Mucosa of descending colon (tissue), 3 donors: ENCODE measurements around the gene HOXA9. TPM values are rescaled to one million over a fixed set of nuclear protein-coding genes. Genes with fewer than 3 reads are reported as not detected.

Source experiments
- ATAC-seq: fragments of 200-7000 bp; cut with Tn5 transposase; one replicate; pipeline ENCODE4 v1.9.1; 2020; ENCODE audit warnings: mild to moderate bottlenecking, moderate library complexity
- DNase-seq, 3 donors: peaks; one replicate each; pipeline ENCODE4 v3.0.0-alpha.2; 2020
- H3K36me3 ChIP-seq: fragments of 200-600 bp; one replicate; pipeline ENCODE4 v1.8.0; 2021; ENCODE audit warnings: low read depth, mild to moderate bottlenecking
- H3K4me1 ChIP-seq: fragments of 200-600 bp; one replicate; pipeline ENCODE4 v1.8.0; 2021; ENCODE audit warnings: low read depth, mild to moderate bottlenecking
- H3K4me3 ChIP-seq: fragments of 200-600 bp; one replicate; pipeline ENCODE4 v1.8.0; 2021; ENCODE audit warnings: mild to moderate bottlenecking
- H3K9me3 ChIP-seq: fragments of 200-600 bp; one replicate; pipeline ENCODE4 v1.8.0; 2021; ENCODE audit warnings: mild to moderate bottlenecking
- intact Hi-C, 2 donors: fragments of 100-400 bp; cut with DNase I in 1 of 2; cut with micrococcal nuclease in 1 of 2; formaldehyde crosslinking; loops; one replicate each; pipeline versions ENCODE4 v1.11.0 to v1.11.1; 2022; cut with DNase I, micrococcal nuclease
- microRNA-seq: library from miRNA; unstranded; fragments of <30 nt; microRNA quantifications from one replicate; pipeline ENCODE4, GENCODE V29; 2019
- total RNA-seq, 3 donors: library from RNA; stranded (reverse); fragmentation: NEBNext Ultra II Directional in 2 of 3; extraction: Animal tissue kit (Norgen Biotek cat#: 25700) in 2 of 3; gene quantifications; one replicate each; pipeline versions ENCODE4 v1.2.1 to v1.2.4, GENCODE V29; 2021 to 2023
- TF ChIP-seq, protein P1 (sequence below): fragments of 200-600 bp; IDR thresholded peaks from one replicate; pipeline ENCODE4 v1.8.0; 2022; ENCODE audit warnings: antibody characterized with exemption, mild to moderate bottlenecking
- donor health status: DM: no; HTN: no; CAD: no; lungs with moderate emphysema.
- donor health status: DM: no; HTN: no; CAD: no.
- donor health status: DM: no; HTN: yes; CAD: no.

The HOXA9 gene
- total RNA-seq, 3 donors from 2014 or later = 22.0 to 27.9 (median 25.0) TPM

DNA sequence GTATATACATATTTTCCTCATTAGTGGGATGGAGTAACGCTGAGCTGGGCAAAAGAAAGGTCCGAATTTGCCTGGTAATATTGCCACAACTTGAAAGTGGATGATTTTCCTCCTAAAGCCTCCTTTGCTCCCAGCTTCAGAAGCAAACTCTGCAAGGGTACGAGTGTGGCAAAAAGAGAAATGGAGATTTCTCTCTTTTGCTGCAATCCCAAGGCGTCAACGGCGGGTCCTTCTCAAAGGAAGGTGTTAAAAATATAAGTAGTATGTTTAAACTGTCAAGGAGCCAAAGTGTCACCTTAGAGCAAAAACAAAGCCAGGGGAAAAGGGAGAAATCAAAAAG lies 50.5 kb downstream of the HOXA9 start:
- Histone ChIP-seq H3K9me3 (no peaks in the 10 kb centered on the region), H3K4me3 (no peak overlapping the region), H3K4me1 (peaks cover 52% of the 10 kb centered on the region), H3K36me3 (no peaks in the 10 kb centered on the region)
- no peak for ATAC-seq
- TF ChIP-seq, protein P1, sequence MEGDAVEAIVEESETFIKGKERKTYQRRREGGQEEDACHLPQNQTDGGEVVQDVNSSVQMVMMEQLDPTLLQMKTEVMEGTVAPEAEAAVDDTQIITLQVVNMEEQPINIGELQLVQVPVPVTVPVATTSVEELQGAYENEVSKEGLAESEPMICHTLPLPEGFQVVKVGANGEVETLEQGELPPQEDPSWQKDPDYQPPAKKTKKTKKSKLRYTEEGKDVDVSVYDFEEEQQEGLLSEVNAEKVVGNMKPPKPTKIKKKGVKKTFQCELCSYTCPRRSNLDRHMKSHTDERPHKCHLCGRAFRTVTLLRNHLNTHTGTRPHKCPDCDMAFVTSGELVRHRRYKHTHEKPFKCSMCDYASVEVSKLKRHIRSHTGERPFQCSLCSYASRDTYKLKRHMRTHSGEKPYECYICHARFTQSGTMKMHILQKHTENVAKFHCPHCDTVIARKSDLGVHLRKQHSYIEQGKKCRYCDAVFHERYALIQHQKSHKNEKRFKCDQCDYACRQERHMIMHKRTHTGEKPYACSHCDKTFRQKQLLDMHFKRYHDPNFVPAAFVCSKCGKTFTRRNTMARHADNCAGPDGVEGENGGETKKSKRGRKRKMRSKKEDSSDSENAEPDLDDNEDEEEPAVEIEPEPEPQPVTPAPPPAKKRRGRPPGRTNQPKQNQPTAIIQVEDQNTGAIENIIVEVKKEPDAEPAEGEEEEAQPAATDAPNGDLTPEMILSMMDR = no peak
- DNase-seq = no peak
- intact Hi-C loops = no loop called here

DNA sequence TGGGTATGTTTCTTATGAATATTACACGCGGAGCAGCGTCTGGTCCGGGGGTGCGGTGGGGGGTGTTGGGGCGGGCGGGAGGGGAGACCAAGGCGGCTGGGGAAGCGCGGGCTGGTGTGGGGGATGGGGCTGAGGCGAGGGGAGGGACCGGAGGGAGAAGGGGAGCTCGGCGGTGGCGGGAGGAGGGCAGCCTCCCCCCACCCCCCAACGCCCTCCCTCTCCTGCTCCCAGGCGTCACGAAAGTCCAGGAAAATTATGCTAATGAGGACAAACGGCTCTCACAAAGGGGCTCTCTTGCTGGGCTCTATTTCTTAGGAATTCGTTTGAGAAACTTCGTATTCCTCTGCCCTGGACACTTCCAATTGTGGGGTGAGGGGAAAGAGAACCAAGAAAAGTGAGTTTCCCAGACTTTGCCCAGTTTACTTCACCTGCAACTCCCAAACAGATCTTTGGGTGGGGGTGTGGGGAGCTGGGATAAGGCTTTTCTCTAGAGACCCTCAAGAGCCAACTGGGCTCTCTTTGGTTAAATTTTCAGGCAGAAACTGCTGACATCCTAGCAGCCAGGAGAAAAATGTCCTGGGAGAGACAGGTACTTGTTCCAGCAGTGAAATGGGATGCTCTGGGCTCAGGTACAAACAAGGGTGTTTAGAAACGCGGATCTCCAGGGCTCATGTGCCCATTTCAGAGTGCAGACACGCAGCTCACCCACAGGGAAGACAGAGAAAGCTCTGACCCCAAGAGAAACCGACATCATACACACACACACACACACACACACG lies 51.2 kb downstream of the HOXA9 start:
- no peaks in the 10 kb centered on the region for H3K9me3 ChIP-seq
- peaks cover 53% of the 10 kb centered on the region for H3K4me1 ChIP-seq
- intact Hi-C loops = no loop called here
- DNase-seq (peak; percentile 64 to 73 (median 71)), ATAC-seq (peak; percentile 32)
- TF ChIP-seq, protein P1 = no peak
- H3K4me3 ChIP-seq = peak overlapping the region; percentile 11
- no peaks in the 10 kb centered on the region for H3K36me3 ChIP-seq

DNA sequence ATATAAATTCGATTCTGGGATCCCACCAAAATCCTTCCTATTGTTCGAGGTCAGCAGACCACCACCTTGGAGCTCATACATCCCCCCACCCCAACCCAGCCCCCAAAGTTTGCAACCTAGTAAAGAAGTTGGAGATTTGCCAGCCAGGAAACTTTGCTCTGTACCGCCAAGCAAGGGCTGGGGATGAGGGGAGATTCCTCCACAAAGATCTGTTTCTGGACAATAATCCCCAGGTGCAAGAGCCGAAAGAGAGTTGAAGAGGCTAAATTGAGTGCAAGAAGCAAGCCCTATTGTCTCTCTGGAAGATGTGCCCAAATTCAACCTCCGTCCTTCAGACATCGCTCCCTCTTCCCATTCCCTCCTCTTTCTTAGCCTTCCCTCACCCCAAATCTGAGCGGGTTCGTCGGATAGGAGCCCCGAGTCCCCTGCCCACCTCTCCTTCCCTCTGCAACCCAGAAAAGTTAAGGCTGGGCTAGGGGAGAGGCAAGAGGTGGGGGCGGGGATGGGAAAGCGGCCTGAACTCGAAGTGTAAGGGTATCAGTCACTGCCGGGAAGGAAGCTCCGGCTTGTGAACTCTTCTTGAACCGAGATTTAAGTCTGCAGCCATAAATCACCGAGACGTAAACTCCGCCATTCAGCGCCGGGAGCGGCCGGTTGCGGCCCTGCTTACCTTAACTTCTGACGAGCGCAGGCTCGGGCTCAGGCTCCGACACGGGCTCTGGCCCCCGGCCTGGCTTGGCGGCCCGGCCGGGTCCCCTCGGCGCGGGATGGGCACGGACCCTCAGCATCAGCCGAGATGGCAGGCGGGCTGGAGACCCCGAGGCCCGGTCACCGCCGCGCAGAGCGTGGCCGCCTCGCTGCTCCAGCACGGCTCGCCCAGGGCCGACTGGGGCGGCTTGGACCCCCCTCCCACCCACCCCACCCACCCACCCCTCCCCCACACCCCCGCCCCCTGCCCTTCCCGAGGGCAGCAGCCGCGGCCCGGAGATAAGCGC lies 52.1 kb downstream of the HOXA9 start:
- H3K4me1 ChIP-seq = peaks cover 51% of the 10 kb centered on the region
- DNase-seq = peak; percentile 79 to 87 (median 82)
- no peaks in the 10 kb centered on the region for H3K9me3 ChIP-seq
- peak overlapping the region; percentile 11 for H3K4me3 ChIP-seq
- TF ChIP-seq, protein P1 = no peak
- H3K36me3 ChIP-seq = no peaks in the 10 kb centered on the region
- intact Hi-C loops = no loop called here
- peak; percentile 67 for ATAC-seq

Small RNA genes within 50 kb of the gene (microRNA-seq; reads per million reads assigned to microRNA genes)
- 6,304 reads per million, percentile 93 among the genes with 10 or more reads in this experiment for gene MIR196B

Other genes starting within 250 kb of the HOXA9 start
- 1 to 10 TPM; 1.5 to 2.7 (median 2.1) TPM for gene HOXA1, start 69.5 kb downstream of the HOXA9 start, total RNA-seq
- 1 to 10 TPM; 3.2 to 4.3 (median 3.3) TPM for gene HOXA2, start 62.9 kb downstream of the HOXA9 start, total RNA-seq
- 1 to 10 TPM; 5.9 to 9.5 (median 8.3) TPM for gene HOXA4, start 34.8 kb downstream of the HOXA9 start, total RNA-seq
- gene HOXA5, start 21.9 kb downstream of the HOXA9 start, total RNA-seq = 10 to 100 TPM; 16.1 to 26.6 (median 23.8) TPM
- gene HOXA6, start 17.8 kb downstream of the HOXA9 start, total RNA-seq = 10 to 100 TPM; 20.2 to 39.5 (median 20.5) TPM
- 10 to 100 TPM; 19.9 to 38.1 (median 20.5) TPM for gene HOXA3, start 13.0 kb downstream of the HOXA9 start, total RNA-seq
- gene HOXA7, start 8.9 kb downstream of the HOXA9 start, total RNA-seq = 10 to 100 TPM; 17.1 to 29.8 (median 27.9) TPM
- 10 to 100 TPM; 25.0 to 56.9 (median 25.8) TPM for gene HOXA10, start 8.8 kb upstream of the HOXA9 start, total RNA-seq
- gene HOXA11, start 19.7 kb upstream of the HOXA9 start, total RNA-seq = 10 to 100 TPM in 1 of 3 donors, 1 to 10 TPM in 2; 3.2 to 27.2 (median 5.4) TPM
- gene HOXA13, start 34.6 kb upstream of the HOXA9 start, total RNA-seq = 10 to 100 TPM; 28.0 to 54.3 (median 42.2) TPM
- gene EVX1, start 77.3 kb upstream of the HOXA9 start, total RNA-seq = 1 to 10 TPM in 1 of 3 donors, under 1 TPM in 1, not detected in 1; 0.43 to 2.7 TPM